GM13976 (cell line): ENCODE results near the gene CCDC91.

Experiments
- DNase-seq: peaks from one replicate; pipeline ENCODE4 v3.0.0; 2012; ENCODE audit warnings: low spot score
- CTCF ChIP-seq: IDR thresholded peaks from 2 replicates; pipeline ENCODE4 v1.5.1; 2012; ENCODE audit warnings: borderline replicate concordance, mild to moderate bottlenecking; ENCODE audit not compliant: insufficient read depth; ENCODE audit errors: extremely low read depth, missing control alignments, control extremely low read depth
- in situ Hi-C: fragments of 300-500 bp; cut with MboI; formaldehyde crosslinking; loops from one replicate; pipeline ENCODE4 v1.12.0; 2022; ENCODE audit warnings: low sequenced_read_pairs, mixed read lengths, inconsistent platforms; ENCODE audit not compliant: unreplicated experiment

Gene CCDC91

GRCh38 chr12:28290262-28290661 lies 100.0 kb downstream of the CCDC91 start:
- TF ChIP-seq CTCF, result no peak
- DNase-seq, result no peak
- in situ Hi-C loops, result no loop called here

GRCh38 chr12:28292699-28293098 lies 102.4 kb downstream of the CCDC91 start:
- in situ Hi-C loops, result no loop called here
- DNase-seq, result no peak
- TF ChIP-seq CTCF, result no peak

- DNase-seq, result no peak
- in situ Hi-C loops, result no loop called here
- no peak for TF ChIP-seq CTCF
Observed at GRCh38 chr12:28294300-28294699, 104.0 kb downstream of the CCDC91 start.

GRCh38 chr12:28296287-28296686 lies 106.0 kb downstream of the CCDC91 start:
- no peak for TF ChIP-seq CTCF
- DNase-seq, result no peak
- in situ Hi-C loops, result no loop called here

- in situ Hi-C loops, result no loop called here
- DNase-seq, result no peak
- no peak for TF ChIP-seq CTCF
Observed at GRCh38 chr12:28303192-28303591, 112.9 kb downstream of the CCDC91 start.

- no peak for DNase-seq
- TF ChIP-seq CTCF, result no peak
- in situ Hi-C loops, result no loop called here
Observed at GRCh38 chr12:28306535-28306934, 116.3 kb downstream of the CCDC91 start.

GRCh38 chr12:28308891-28309290 lies 118.6 kb downstream of the CCDC91 start:
- in situ Hi-C loops, result no loop called here
- DNase-seq, result no peak
- TF ChIP-seq CTCF, result no peak
